Transverse colon (tissue), 4 donors: Measurements from ENCODE around the gene ASB4. TPM values are rescaled to one million over a fixed set of nuclear protein-coding genes. Genes with fewer than 3 reads are reported as not detected.
"Not testable (repeated sequence)": the region's sequence is repeated elsewhere in the genome, so short reads cannot be mapped to it uniquely, and the experiment has no call there.

ENCODE experiments used
- DNase-seq: peaks from one replicate; pipeline ENCODE4 v3.0.0-alpha.2; 2019
- H3K27ac ChIP-seq, 4 donors: fragments of 200-600 bp; sonication (generic); 2 replicates each; pipeline ENCODE4 v1.5.1; 2016 to 2018; ENCODE audit warnings: inconsistent platforms in 4 of 4
- H3K27me3 ChIP-seq: fragments of 200-600 bp; sonication (generic); 2 replicates; pipeline ENCODE4 v1.5.1; 2017; ENCODE audit warnings: inconsistent platforms
- H3K36me3 ChIP-seq, 4 donors: fragments of 200-600 bp; sonication (generic); 2 replicates each; pipeline ENCODE4 v1.5.1; 2017 to 2019; ENCODE audit warnings: inconsistent platforms in 4 of 4
- H3K4me1 ChIP-seq, 4 donors: fragments of 200-600 bp; sonication (generic); 2 replicates each; pipeline ENCODE4 v1.5.1; 2017 to 2020; ENCODE audit warnings: inconsistent platforms in 4 of 4
- H3K4me3 ChIP-seq, 4 donors: fragments of 200-600 bp; sonication (generic); 1 replicate in 1 of 4; 2 replicates in 3 of 4; pipeline versions ENCODE4 v1.5.1 to v1.6.1; 2017 to 2019; ENCODE audit warnings: inconsistent platforms in 4 of 4
- H3K9me3 ChIP-seq, 2 donors: fragments of 200-600 bp; sonication (generic); 2 replicates each; pipeline ENCODE4 v1.5.1; 2017 to 2019; ENCODE audit warnings: inconsistent platforms in 2 of 2
- CTCF ChIP-seq, 5 experiments: fragments of 200-600 bp in 3 of 5; fragments of 450-650 bp in 2 of 5; sonication (generic) in 3 of 5; IDR thresholded peaks; 1 replicate in 2 of 5; 2 replicates in 3 of 5; pipeline ENCODE4 v1.5.1; 2016 to 2017; ENCODE audit warnings: antibody characterized with exemption in 5 of 5, inconsistent platforms in 3 of 5, mild to moderate bottlenecking in 2 of 5, moderate library complexity in 1 of 5
- EP300 ChIP-seq: sonication (generic); formaldehyde crosslinking; IDR thresholded peaks from one replicate; pipeline ENCODE4 v1.6.1; 2017; ENCODE audit warnings: antibody characterized with exemption, low read depth
- POLR2A ChIP-seq: fragments of 450-650 bp; IDR thresholded peaks from one replicate; pipeline ENCODE4 v1.6.1; 2016; ENCODE audit warnings: antibody characterized with exemption, mild to moderate bottlenecking, moderate library complexity
- POLR2AphosphoS5 ChIP-seq, 3 donors: sonication (generic); formaldehyde crosslinking; IDR thresholded peaks; one replicate each; pipeline ENCODE4 v1.6.1; 2016; ENCODE audit warnings: antibody characterized with exemption in 3 of 3
- WGBS, 2 donors: methylation state at CpG; one replicate each; pipeline ENCODE4 v1.1.5; 2018; ENCODE audit warnings: low coverage in 1 of 2; 5-methylcytosine and 5-hydroxymethylcytosine counted together
- in situ Hi-C, 4 donors: fragments of 200-750 bp; cut with MboI; loops; one replicate each; pipeline versions ENCODE4 v1.15.0 to v1.15.1; 2017; ENCODE audit warnings: low sequenced_read_pairs in 3 of 4, low pct_ligation_motif_present in 1 of 4, low pct_unique_long_range_greater_than_20kb in 1 of 4
- intact Hi-C: fragments of 100-400 bp; cut with DNase I; formaldehyde crosslinking; loops from one replicate; pipeline ENCODE4 v1.15.1; 2023; ENCODE audit warnings: low total_unique reads
- total RNA-seq, 4 donors: library from RNA; depleted of rRNA; stranded (reverse); fragments of >200 nt; gene quantifications; one replicate each; pipeline ENCODE4 v1.1.0, GENCODE V29; 2016

ASB4 gene
- total RNA-seq, 4 donors from 2014 or later = not detected

GRCh38 chr7:95457947-95458346 lies 27.8 kb upstream of the ASB4 start:
- no peaks in the 10 kb centered on the region for H3K4me1 ChIP-seq
- H3K27ac ChIP-seq = no peak overlapping the region
- no peak for DNase-seq
- no peaks in the 10 kb centered on the region for H3K36me3 ChIP-seq
- H3K4me3 ChIP-seq = no peak overlapping the region
- no peaks in the 10 kb centered on the region for H3K9me3 ChIP-seq
- no peak for TF ChIP-seq POLR2A
- TF ChIP-seq CTCF (IDR thresholded peaks at IDR 0.05) = no peak
- TF ChIP-seq EP300 = no peak
- TF ChIP-seq POLR2AphosphoS5 (IDR thresholded peaks at IDR 0.05) = no peak
- in situ Hi-C loops = no loop called here
- intact Hi-C loops = no loop called here
- H3K27me3 ChIP-seq = no peaks in the 10 kb centered on the region

DNA sequence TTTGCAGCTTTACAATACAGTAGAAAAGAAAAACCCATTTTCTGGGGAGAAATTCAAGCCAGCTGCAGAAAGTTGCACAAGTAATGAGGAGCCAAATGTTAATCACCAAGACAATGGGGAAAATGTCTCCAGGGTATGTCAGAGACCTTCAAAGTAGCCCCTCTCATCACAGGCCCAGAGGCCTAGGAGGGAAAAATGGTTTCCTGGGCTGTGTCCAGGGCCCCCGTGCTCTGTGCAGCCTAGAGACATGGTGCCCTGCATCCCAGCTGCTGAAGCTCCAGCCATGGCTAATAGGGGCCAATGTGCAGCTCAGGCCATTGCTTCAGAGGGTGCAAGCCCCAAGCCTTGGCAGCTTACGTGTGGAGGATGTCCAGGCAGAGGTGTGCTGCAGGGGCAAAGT lies 25.1 kb upstream of the ASB4 start:
- intact Hi-C loops, H3K4me1 ChIP-seq, H3K27me3 ChIP-seq, H3K9me3 ChIP-seq, DNase-seq, H3K36me3 ChIP-seq, H3K27ac ChIP-seq, in situ Hi-C loops, H3K4me3 ChIP-seq: not testable (repeated sequence)
- WGBS, 2 donors = 92% methylated on average over 2 of the region's 2 CpGs; no CpG with 5 or more reads in 1 of the 2 donors

DNA sequence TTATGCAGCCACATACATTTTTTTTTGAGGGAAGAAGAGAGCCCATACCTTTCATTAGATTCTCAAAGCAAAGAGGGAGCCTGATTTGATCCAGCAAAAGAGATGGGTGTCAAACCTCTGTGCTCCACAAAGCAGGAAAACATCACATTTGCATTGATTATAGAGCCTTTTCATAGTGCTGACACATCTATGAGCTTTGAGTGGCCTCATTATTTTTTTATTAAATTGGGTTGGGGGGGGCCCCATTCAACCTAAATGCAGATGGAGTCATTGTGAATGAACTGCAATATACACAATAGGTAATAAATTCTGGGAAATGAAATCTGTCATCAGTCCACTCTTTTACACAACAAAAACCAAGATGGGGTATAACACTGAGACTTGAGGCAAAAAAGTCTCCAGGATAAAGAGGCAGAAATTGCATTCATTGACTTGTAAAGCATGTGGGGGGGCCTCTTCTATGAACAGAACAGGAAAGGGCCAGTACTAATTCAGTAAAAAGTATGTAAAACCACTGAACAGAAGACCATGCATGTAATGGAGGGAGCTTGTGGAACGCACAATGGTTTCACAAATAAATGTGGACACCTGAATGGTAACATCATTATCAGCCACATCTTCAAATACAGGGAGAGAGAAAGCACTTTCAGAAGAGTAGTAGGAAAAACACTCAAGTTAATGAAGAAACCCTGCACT lies 17.7 kb upstream of the ASB4 start:
- Histone ChIP-seq H3K4me1 (peaks cover 0 to 5% (median 0%) of the 10 kb centered on the region in 4 donors), H3K9me3 (no peaks in the 10 kb centered on the region), H3K36me3 (no peaks in the 10 kb centered on the region), H3K27me3 (no peaks in the 10 kb centered on the region), H3K27ac (no peak overlapping the region), H3K4me3 (no peak overlapping the region)
- intact Hi-C loops (no loop called here), in situ Hi-C loops (no loop called here)
- no peak for DNase-seq
- TF ChIP-seq POLR2A = no peak
- TF ChIP-seq CTCF (IDR thresholded peaks at IDR 0.05) = no peak
- no peak for TF ChIP-seq EP300
- no peak for TF ChIP-seq POLR2AphosphoS5 (IDR thresholded peaks at IDR 0.05)
- WGBS, 2 donors = 80 to 91% methylated on average over 1 of the region's 1 CpG

GRCh38 chr7:95469187-95469586 lies 16.6 kb upstream of the ASB4 start:
- no peaks in the 10 kb centered on the region for H3K27me3 ChIP-seq
- H3K9me3 ChIP-seq = no peaks in the 10 kb centered on the region
- no peak overlapping the region for H3K27ac ChIP-seq
- peaks cover 0 to 5% (median 0%) of the 10 kb centered on the region in 4 donors for H3K4me1 ChIP-seq
- in situ Hi-C loops (no loop called here), intact Hi-C loops (no loop called here)
- H3K36me3 ChIP-seq = no peaks in the 10 kb centered on the region
- TF ChIP-seq POLR2AphosphoS5 (IDR thresholded peaks at IDR 0.05) (no peak), EP300 (no peak), CTCF (IDR thresholded peaks at IDR 0.05) (no peak), POLR2A (no peak)
- 92 to 100% methylated on average over 1 of the region's 1 CpG for WGBS, 2 donors
- DNase-seq = no peak
- H3K4me3 ChIP-seq = no peak overlapping the region

DNA sequence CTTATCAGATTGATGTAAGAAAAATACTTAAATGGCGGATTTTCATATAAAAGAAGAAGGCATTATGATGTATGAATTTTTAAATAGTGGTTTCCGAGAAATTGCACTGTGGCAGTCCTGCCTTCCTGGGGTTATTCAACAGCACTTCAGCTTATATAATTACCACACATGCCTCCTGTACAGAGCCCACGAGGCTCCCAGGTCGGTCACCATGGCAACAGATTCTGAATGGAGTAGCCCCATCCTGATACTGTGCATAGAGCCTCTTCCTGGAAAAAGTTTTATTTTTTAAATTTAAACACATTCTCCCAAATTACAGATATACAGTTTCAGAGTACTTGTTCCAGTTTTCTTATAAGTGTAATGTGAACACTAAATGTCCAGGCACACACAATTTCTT lies 15.9 kb upstream of the ASB4 start:
- Histone ChIP-seq H3K27me3 (no peaks in the 10 kb centered on the region), H3K36me3 (no peaks in the 10 kb centered on the region), H3K4me1 (peaks cover 0 to 5% (median 0%) of the 10 kb centered on the region in 4 donors), H3K4me3 (no peak overlapping the region), H3K27ac (no peak overlapping the region), H3K9me3 (no peaks in the 10 kb centered on the region)
- in situ Hi-C loops = no loop called here
- WGBS, 2 donors = 71 to 77% methylated on average over 4 of the region's 4 CpGs
- TF ChIP-seq POLR2A (no peak), CTCF (IDR thresholded peaks at IDR 0.05) (no peak), POLR2AphosphoS5 (IDR thresholded peaks at IDR 0.05) (no peak), EP300 (no peak)
- no peak for DNase-seq
- intact Hi-C loops = no loop called here
